ENCODE data around the gene MCHR1.
A peak's percentile ranks its signal among the peaks of the same experiment; 100 is the strongest.
"Not testable (repeated sequence)": the region's sequence is repeated elsewhere in the genome, so short reads cannot be mapped to it uniquely, and the experiment has no call there.

Gene MCHR1, protein sequence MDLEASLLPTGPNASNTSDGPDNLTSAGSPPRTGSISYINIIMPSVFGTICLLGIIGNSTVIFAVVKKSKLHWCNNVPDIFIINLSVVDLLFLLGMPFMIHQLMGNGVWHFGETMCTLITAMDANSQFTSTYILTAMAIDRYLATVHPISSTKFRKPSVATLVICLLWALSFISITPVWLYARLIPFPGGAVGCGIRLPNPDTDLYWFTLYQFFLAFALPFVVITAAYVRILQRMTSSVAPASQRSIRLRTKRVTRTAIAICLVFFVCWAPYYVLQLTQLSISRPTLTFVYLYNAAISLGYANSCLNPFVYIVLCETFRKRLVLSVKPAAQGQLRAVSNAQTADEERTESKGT

DNA sequence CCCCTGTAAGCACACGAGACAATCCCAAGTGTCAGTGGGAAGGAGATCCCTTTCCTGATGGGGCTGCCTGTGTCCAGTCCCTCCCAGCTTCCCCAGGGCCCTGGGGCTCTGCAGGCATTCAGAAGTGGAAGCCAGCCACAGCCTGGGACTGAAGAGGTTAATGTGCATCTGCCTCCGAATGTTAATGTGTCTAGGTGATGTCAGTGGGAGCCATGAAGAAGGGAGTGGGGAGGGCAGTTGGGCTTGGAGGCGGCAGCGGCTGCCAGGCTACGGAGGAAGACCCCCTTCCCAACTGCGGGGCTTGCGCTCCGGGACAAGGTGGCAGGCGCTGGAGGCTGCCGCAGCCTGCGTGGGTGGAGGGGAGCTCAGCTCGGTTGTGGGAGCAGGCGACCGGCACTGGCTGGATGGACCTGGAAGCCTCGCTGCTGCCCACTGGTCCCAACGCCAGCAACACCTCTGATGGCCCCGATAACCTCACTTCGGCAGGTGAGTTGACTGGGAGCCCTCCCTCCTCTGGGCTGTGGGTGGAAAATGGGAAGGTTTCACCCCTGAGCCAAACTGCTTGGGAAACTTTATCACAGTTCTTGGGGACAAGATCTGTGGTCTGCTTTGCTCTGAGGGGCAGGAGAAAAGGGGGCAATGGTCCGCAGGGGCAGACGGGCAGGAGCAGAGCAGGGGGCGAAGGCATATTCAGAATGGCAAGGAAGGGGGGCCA, at the start of gene MCHR1:
Gene MCHR1 (plus strand): TSS at position 236 of the 715 bp plus-strand sequence. CDS start 169 bp downstream, at position 405.
- DNase-seq: no peak

- no peak for DNase-seq
These were observed 47.4 kb upstream of the MCHR1 start for GRCh38 chr22:40631925-40632324.

DNA sequence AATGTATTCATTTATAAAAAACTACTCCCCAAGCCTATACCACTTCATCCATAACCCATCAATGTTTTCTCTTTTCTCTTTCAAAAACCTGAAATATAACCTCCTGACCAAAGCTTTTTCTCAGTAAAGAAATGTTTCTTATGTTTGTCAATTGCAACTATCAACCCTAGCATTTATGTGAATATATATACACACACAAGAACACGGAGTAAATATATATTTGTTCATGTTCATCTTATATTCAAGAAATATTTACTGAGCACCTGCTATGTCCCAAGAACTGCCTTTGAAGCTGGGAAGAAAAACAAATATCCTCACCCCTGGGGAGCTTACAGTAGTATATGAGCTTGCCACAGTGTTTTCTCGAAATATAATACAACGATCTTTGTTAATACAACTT, 46.2 kb upstream of the MCHR1 start:
- no peak for DNase-seq

GRCh38 chr22:40634119-40634903, 45.0 kb upstream of the MCHR1 start:
- no peak for DNase-seq

GRCh38 chr22:40635043-40635939, 44.0 kb upstream of the MCHR1 start:
- no peak for DNase-seq

DNA sequence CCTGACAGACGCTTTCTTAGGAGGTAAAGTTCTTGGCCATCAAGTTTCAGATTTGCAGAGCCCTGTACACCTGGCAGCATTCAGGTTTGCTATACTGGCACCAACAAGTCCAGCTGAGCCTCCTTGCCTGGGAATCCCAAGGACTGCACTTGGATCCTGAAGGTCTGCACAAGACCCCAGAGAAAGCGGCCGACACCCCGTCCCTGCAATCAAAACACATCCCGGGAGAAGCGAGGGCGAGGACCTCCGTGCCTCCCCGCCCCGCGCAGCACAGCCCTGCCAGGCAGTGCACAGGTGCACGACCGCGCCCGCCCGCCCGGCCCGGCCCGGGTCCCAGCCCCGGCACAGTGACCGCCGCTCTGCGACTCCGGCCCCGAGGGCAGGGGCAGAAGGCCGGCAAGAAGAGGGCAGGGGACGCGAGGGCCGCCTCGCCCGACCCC, 43.3 kb upstream of the MCHR1 start:
- no peak for DNase-seq

DNA sequence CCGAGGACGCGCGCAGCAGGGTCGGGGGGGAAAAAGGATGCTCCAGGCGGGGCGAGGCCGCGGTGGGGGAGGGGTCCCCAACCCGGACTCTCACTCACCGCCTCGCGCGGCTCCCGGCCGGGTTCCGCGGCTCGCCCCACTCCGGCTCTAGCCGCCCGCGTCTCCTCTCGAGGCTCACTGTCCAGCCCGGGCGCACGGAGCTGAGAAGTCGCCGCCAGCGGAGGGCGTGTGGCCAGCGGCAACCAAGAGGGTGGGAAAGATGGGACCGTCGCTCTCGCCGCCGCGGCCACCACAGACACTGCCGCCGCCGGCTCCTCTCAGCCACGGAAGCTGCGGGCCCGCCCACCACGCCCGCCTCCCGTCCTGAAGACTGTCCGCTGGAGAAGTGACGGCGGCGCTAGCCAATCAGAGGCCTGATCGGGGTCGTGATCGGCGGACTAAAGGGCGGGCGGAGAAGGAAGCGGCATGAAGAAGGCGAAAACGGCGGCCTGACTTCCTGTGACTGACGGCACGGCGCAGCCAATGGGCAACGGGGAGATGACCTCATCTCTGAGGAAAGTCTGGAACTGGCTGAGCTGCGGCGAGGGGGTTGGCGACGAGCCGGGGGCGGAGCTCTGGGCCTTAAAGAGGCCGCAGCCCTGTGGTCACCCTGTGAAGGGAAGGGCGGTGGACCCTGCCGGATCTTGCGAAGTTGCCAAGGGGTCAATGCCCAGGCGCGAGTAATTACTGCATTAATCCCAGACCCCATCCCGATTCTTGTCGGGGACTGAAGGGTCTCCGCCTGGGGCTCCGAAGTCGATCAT, 42.7 kb upstream of the MCHR1 start, which contains the start of gene MRTFA:
Gene MRTFA (minus strand): TSS at position 340 of the 803 bp plus-strand sequence.
- peak; percentile 100 for DNase-seq

DNA sequence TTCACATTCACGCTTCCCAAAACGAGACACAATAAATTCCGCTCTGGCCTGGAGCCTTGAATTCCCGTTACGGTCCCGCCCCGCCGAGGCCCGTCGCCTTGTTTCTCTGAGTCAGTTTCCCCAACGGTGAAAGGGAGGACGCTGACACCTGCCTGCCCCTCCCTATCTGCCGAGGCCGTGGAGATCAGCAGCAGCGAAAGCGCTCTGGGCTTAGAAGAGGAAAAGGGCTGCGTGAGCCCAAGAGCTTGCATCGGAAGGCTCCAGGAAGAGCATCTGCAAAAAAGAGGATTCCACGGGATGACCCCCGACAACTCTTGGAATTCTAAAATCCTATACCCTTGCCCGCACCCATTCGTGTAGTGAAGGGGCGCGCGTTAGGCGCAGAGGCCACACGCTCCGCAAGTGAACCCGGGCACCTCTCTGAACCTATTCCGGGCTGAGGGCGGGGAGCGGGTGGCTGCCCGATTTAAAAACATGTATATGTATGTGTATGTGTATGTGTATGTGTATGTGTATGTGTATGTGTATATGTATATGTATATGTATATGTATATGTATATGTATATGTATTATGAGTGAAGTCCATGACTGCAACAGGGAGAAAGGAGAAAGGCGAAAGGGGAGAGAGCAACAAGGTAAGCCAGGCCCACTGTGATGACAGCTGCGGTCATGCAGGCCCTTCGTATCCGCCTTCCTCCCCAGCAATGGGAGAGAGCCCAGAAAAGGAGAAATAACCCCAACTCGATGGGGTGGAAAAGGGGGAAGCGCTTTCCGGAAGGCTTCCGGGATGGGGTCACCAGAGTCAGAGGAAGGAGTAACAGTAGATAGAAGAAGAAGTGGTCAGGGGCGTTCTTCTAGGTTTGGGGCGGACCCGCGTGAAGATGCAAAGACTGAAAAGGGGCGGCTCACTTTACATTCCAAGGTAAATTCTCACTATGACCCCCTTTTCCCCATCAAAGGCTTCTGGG, 41.8 kb upstream of the MCHR1 start:
- DNase-seq: peak; percentile 60

- DNase-seq: no peak
These were observed 41.0 kb upstream of the MCHR1 start for GRCh38 chr22:40638261-40638660.

DNA sequence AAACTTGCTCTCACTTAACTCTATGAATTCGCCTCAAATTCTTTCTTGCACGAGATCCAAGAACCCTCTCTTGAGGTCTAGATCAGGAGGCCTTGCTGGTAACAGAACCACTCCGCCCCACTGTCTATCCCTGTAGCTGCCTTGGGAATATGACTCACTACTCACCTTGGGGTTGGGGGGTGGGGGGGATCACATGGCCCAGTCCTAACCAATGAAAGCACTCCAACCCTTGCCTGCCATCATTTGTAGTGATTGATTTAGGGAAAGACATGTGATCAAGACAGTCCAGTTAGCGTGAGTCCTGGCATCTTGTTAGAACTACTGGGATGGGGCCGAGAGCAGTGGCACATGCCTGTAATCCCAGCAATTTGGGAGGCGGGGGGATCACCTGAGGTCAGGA, 38.0 kb upstream of the MCHR1 start:
- no peak for DNase-seq

DNA sequence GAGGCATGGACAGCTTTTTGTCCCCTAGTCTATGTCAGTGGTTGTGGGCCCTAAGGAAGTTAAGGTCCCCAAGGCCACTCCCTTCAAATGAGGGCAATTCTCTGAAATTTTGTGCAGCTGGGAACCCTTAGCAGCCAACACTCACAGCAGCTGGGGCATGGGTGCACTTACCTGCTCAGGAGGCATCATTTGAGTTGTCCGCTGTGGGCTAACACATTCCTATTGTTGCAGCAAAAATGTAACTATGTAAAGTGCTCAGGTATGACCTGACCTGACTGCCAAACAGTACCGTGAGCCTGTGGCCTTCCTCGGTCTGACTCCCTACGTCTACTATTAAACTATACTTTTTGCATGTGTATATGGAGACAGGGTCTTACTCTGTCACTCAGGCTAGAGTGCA, 37.0 kb upstream of the MCHR1 start:
- DNase-seq: no peak

GRCh38 chr22:40645579-40646197, 33.6 kb upstream of the MCHR1 start:
- DNase-seq: no peak

DNA sequence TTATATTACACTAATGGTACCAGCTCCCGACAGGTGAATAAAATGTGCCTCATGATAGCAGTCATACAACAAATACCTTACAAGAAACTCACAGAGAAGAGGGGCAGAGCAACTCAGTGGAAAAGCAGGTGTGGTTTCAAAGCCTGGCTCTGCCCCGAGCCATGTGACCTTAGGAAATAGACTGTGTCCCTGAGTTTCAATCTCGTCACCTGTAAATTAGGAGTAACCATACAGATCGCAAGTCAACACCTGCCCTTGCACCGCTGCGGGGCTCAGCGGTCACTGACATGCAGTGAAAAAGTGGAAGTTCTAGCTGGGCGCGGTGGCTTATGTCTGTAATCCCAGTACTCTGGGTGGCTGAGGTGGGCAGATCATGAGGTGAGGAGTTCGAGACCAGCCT, 30.9 kb upstream of the MCHR1 start:
- DNase-seq: no peak

DNA sequence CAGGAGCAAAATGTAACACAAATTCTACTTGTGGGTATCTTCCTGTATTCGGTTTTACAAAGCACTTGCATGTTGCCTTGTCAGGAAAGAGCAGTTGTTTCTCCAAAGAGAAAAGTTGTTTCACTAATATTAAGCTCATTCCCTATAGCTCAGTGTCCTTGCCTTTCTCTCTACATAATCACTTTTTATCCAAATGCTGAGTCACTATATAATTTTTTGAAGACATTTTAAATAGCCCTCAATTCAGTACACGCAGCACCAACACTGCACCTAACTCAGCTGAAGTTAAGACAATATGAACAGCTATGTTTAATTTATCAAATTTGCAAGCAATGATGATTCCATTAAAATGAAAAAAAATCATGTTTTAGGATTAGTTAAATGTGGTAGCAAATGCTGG, 28.2 kb upstream of the MCHR1 start:
- no peak for DNase-seq

DNA sequence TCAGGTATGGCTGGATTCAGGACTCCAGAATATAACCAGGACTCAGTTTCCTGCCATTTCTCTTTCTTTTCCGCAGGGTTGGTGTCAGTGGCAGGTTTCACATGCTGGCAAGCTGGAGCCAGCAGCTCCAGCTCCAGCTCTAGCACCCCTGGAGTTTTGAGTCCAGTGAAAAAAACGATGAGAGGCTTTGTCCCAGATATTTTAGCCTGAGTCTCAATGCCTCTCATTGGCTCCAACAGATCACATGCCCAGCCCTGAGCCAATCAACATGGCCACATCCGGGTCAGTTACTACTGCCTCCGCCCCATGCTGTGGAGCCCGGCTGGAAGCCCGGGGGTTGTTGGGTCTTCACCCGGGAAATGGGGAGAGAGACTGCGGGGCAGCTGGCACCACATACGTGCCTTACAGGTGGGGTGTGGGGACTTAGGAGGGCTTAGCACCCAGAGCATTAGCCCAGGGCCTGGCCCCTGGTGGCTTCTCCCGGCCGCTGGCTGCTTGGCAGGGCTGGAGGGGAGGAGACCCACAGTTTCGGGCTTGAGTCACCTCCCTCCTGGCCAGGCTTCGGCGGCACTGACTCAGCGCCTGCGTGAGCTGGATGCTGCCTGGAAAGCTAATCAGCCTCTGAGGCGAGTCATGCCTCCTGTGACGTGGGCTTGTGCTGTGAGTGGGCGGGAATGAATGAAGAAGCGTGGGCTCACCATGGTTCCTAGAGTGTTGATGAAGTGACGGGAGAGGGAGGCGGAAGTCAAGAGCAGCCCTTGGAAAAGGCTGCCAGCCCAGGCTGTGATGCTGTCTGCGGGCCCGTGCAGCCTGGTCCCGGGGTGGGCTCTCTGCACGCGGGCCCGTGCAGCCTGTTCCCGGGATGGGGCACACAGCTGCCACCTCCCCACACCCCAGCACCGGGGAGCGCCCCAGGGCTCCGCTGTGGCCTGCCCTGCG, 27.5 kb upstream of the MCHR1 start:
- DNase-seq: peak; percentile 94

DNA sequence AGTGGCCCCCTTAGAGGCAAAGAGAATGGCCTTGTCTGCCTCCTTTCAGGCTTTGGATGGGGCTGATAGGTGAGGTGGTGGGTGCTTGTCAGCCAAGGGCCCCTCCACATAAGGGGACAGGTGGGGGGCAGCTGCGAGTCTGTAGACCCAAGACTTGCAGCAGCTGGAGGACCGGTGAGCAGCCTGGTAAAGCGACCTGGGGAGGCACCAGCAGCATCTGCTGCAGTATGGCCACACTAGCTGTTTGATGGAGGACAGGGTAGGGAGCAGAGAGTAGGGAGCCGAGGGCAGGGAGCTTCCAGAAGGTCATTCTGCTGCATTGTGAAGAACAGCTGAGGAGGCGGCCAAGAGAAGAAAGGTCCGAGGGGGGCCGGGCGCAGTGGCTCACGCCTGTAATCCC, 25.9 kb upstream of the MCHR1 start:
- DNase-seq: no peak

- no peak for DNase-seq
These were observed 24.6 kb upstream of the MCHR1 start for GRCh38 chr22:40654522-40655167.

DNA sequence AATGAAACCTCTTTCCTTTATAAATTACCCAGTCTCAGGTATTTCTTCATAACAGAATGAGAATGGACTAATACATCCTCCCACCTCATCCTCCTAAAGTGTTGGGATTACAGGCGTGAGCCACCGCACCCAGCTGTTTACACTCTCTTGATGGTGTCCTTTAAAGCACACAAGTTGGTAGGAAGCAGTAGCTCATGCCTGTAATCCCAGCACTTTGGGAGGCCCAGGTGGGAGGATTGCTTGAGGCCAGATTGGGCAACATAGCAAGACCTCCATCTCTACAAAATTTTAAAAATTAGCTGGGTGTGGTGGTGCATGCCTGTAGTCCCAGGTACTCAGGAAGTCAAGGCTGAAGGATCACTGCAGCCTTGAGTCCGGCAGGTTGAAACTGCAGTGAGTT, 23.3 kb upstream of the MCHR1 start:
- DNase-seq: not testable (repeated sequence)
